WTC11 (cell line): Measurements from ENCODE around the gene WBP1L. TPM values are rescaled to one million over a fixed set of nuclear protein-coding genes. Genes with fewer than 3 reads are reported as not detected.

ENCODE experiments used
- ATAC-seq: fragments of 200-7000 bp; cut with Tn5 transposase; 2 replicates; pipeline ENCODE4 v1.10.0; 2021; ENCODE audit warnings: mild to moderate bottlenecking, moderate library complexity
- CTCF ChIA-PET: fragments of 300-600 bp; sonication (Branson Sonifier 250); formaldehyde crosslinking; loops from one replicate; lab custom pipeline; 2021; ENCODE audit warnings: antibody characterized with exemption; lab: Charles Lee
- POLR2A ChIA-PET: fragments of 350-600 bp; sonication (Branson Sonifier 250); formaldehyde crosslinking; loops from one replicate; lab custom pipeline; 2021; ENCODE audit warnings: antibody characterized with exemption; lab: Charles Lee
- DNase-seq: peaks from one replicate; pipeline ENCODE4 v3.0.0; 2021; ENCODE audit warnings: low spot score
- H3K27ac Mint-ChIP-seq: 2 replicates; pipeline ENCODE4 v1.8.0; 2021; ENCODE audit warnings: mixed read lengths
- H3K27me3 Mint-ChIP-seq: 2 replicates; pipeline ENCODE4 v1.8.0; 2021; ENCODE audit warnings: low read depth, mild to moderate bottlenecking, moderate library complexity, mixed read lengths
- H3K36me3 Mint-ChIP-seq: 2 replicates; pipeline ENCODE4 v1.8.0; 2021; ENCODE audit warnings: mixed read lengths
- H3K4me1 Mint-ChIP-seq: 2 replicates; pipeline ENCODE4 v1.8.0; 2022; ENCODE audit warnings: mixed read lengths
- H3K4me3 Mint-ChIP-seq: 2 replicates; pipeline ENCODE4 v1.8.0; 2021; ENCODE audit warnings: mild to moderate bottlenecking, moderate library complexity, mixed read lengths
- H3K9me3 Mint-ChIP-seq: 2 replicates; pipeline ENCODE4 v1.8.0; 2021; ENCODE audit warnings: mixed read lengths
- ATF1 ChIP-seq: sonication (generic); formaldehyde crosslinking; IDR thresholded peaks from 2 replicates; pipeline ENCODE4 v1.8.1; 2023; ENCODE audit warnings: mild to moderate bottlenecking, moderate library complexity, missing genetic modification reagents
- CBFB ChIP-seq: sonication (generic); formaldehyde crosslinking; IDR thresholded peaks from 2 replicates; pipeline ENCODE4 v1.8.1; 2022; ENCODE audit warnings: mild to moderate bottlenecking, low read depth, missing genetic modification reagents
- CREM ChIP-seq: sonication (generic); formaldehyde crosslinking; IDR thresholded peaks from 2 replicates; pipeline ENCODE4 v1.8.1; 2022; ENCODE audit warnings: mild to moderate bottlenecking, missing genetic modification reagents, moderate library complexity
- EMX1 ChIP-seq: fragments of 250-450 bp; sonication (Bioruptor Pico); IDR thresholded peaks from 2 replicates; pipeline ENCODE4 v1.8.0; 2021; ENCODE audit warnings: mild to moderate bottlenecking
- ESRRA ChIP-seq: sonication (generic); formaldehyde crosslinking; IDR thresholded peaks from 2 replicates; pipeline ENCODE4 v1.8.1; 2022; ENCODE audit warnings: mild to moderate bottlenecking, missing genetic modification reagents, borderline replicate concordance
- FOXJ3 ChIP-seq: sonication (generic); formaldehyde crosslinking; IDR thresholded peaks from 2 replicates; pipeline ENCODE4 v1.9.0; 2021; ENCODE audit warnings: missing genetic modification reagents, mild to moderate bottlenecking, borderline replicate concordance
- IRF2 ChIP-seq: sonication (generic); formaldehyde crosslinking; IDR thresholded peaks from 2 replicates; pipeline ENCODE4 v1.8.0; 2022; ENCODE audit warnings: low read depth, missing genetic modification reagents, borderline replicate concordance
- JAZF1 ChIP-seq: fragments of 250-450 bp; sonication (Bioruptor Pico); IDR thresholded peaks from 2 replicates; pipeline ENCODE4 v1.9.0; 2021; ENCODE audit warnings: moderate library complexity, mild to moderate bottlenecking, inconsistent platforms
- NFATC4 ChIP-seq: fragments of 250-450 bp; sonication (Bioruptor Pico); IDR thresholded peaks from 2 replicates; pipeline ENCODE4 v1.9.0; 2021; ENCODE audit warnings: mild to moderate bottlenecking
- NFYB ChIP-seq: sonication (generic); formaldehyde crosslinking; conservative IDR thresholded peaks from 2 replicates; pipeline ENCODE4 v1.8.0; 2022; ENCODE audit warnings: low read depth, missing genetic modification reagents
- OVOL2 ChIP-seq: fragments of 250-450 bp; sonication (Bioruptor Pico); IDR thresholded peaks from 2 replicates; pipeline ENCODE4 v1.9.0; 2021; ENCODE audit warnings: mild to moderate bottlenecking, borderline replicate concordance
- SMAD3 ChIP-seq: sonication (generic); formaldehyde crosslinking; IDR thresholded peaks from 2 replicates; pipeline ENCODE4 v1.8.0; 2022; ENCODE audit warnings: missing genetic modification reagents, mild to moderate bottlenecking, borderline replicate concordance
- SOX15 ChIP-seq: fragments of 250-450 bp; sonication (Bioruptor Pico); IDR thresholded peaks from 2 replicates; pipeline ENCODE4 v1.9.0; 2021; ENCODE audit warnings: mild to moderate bottlenecking
- ZBTB21 ChIP-seq: sonication (generic); formaldehyde crosslinking; IDR thresholded peaks from 2 replicates; pipeline ENCODE4 v1.8.1; 2023; ENCODE audit warnings: mild to moderate bottlenecking, missing genetic modification reagents, borderline replicate concordance
- ZNF263 ChIP-seq: sonication (generic); formaldehyde crosslinking; IDR thresholded peaks from 2 replicates; pipeline ENCODE4 v1.8.1; 2022; ENCODE audit warnings: low read depth, mild to moderate bottlenecking, moderate library complexity, missing genetic modification reagents
- total RNA-seq: library from RNA; stranded (reverse); gene quantifications from 3 replicates; pipeline ENCODE4 v1.2.3, GENCODE V29; 2021
- TF ChIP-seq, protein P1 (sequence below): sonication (generic); formaldehyde crosslinking; IDR thresholded peaks from 2 replicates; pipeline ENCODE4 v1.8.0; 2022; ENCODE audit warnings: missing genetic modification reagents
- TF ChIP-seq, protein P2 (sequence below): fragments of 200-600 bp; IDR thresholded peaks from 2 replicates; pipeline ENCODE4 v1.8.0; 2022; ENCODE audit warnings: antibody characterized with exemption
- TF ChIP-seq, protein P3 (sequence below): sonication (generic); formaldehyde crosslinking; IDR thresholded peaks from 2 replicates; pipeline ENCODE4 v1.8.0; 2023; ENCODE audit warnings: missing genetic modification reagents
- TF ChIP-seq, protein P4 (sequence below): fragments of 250-450 bp; sonication (Bioruptor Pico); IDR thresholded peaks from 2 replicates; pipeline ENCODE4 v1.9.0; 2021; ENCODE audit warnings: moderate library complexity, mild to moderate bottlenecking, inconsistent platforms, borderline replicate concordance
- TF ChIP-seq, protein P5 (sequence below): sonication (generic); formaldehyde crosslinking; IDR thresholded peaks from 2 replicates; pipeline ENCODE4 v1.8.1; 2022; ENCODE audit warnings: mild to moderate bottlenecking, missing genetic modification reagents, moderate library complexity, borderline replicate concordance
- TF ChIP-seq, protein P6 (sequence below): sonication (generic); formaldehyde crosslinking; conservative IDR thresholded peaks from 2 replicates; pipeline ENCODE4 v1.8.1; 2022; ENCODE audit warnings: mild to moderate bottlenecking, missing genetic modification reagents
- TF ChIP-seq, protein P7 (sequence below): sonication (generic); formaldehyde crosslinking; IDR thresholded peaks from 2 replicates; pipeline ENCODE4 v1.8.0; 2022; ENCODE audit warnings: mild to moderate bottlenecking, missing genetic modification reagents

WBP1L gene
- total RNA-seq, 1 experiment from 2014 or later = 26.8 TPM

DNA sequence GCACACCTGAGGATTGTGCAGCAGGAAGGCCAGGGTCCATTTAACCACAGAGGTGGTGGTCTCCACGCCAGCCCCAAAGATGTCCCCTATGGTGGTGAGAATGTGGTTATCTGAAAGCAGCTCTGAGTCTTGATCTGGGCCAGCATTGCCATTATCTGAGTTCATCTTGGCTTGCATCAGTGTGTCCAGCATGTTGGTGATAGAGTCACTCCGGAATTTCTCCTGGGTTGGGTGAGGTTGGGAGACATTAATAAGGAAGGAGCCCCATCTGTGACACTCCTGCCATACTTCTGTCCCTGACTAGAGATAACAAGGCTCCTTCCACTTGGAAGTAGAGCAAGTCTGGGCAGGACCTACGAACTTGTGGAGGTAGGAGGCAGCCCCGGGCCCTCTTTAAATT is 89.2 kb downstream of the WBP1L start (continued):
- TF ChIP-seq, protein P1, sequence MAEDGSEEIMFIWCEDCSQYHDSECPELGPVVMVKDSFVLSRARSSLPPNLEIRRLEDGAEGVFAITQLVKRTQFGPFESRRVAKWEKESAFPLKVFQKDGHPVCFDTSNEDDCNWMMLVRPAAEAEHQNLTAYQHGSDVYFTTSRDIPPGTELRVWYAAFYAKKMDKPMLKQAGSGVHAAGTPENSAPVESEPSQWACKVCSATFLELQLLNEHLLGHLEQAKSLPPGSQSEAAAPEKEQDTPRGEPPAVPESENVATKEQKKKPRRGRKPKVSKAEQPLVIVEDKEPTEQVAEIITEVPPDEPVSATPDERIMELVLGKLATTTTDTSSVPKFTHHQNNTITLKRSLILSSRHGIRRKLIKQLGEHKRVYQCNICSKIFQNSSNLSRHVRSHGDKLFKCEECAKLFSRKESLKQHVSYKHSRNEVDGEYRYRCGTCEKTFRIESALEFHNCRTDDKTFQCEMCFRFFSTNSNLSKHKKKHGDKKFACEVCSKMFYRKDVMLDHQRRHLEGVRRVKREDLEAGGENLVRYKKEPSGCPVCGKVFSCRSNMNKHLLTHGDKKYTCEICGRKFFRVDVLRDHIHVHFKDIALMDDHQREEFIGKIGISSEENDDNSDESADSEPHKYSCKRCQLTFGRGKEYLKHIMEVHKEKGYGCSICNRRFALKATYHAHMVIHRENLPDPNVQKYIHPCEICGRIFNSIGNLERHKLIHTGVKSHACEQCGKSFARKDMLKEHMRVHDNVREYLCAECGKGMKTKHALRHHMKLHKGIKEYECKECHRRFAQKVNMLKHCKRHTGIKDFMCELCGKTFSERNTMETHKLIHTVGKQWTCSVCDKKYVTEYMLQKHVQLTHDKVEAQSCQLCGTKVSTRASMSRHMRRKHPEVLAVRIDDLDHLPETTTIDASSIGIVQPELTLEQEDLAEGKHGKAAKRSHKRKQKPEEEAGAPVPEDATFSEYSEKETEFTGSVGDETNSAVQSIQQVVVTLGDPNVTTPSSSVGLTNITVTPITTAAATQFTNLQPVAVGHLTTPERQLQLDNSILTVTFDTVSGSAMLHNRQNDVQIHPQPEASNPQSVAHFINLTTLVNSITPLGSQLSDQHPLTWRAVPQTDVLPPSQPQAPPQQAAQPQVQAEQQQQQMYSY (CRISPR knock-in tag) = no peak
- TF ChIP-seq CBFB (CRISPR knock-in tag) (no peak), NFATC4 (CRISPR knock-in tag) (no peak)

DNA sequence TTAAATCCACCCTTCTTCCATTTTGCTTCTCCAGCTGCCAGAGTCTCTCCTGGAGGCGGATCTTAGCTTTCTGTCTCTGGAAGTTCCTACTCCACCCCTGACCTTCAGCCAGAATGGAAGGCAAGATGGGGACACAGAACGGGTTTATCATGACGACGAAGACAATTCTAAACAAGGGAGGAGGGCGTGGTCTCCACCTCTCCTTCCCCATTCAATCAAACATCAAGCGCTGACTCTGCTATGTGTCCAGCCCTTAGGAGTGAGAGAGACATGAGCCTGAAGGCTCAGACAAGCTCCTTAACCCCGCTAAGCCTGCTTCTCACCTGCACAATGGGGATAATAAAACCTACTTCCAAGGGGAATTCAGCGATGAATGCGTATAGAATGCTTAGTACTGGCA is 90.4 kb downstream of the WBP1L start:
- no peak overlapping the region for H3K27ac Mint-ChIP-seq
- peaks cover 9% of the 10 kb centered on the region for H3K27me3 Mint-ChIP-seq

DNA sequence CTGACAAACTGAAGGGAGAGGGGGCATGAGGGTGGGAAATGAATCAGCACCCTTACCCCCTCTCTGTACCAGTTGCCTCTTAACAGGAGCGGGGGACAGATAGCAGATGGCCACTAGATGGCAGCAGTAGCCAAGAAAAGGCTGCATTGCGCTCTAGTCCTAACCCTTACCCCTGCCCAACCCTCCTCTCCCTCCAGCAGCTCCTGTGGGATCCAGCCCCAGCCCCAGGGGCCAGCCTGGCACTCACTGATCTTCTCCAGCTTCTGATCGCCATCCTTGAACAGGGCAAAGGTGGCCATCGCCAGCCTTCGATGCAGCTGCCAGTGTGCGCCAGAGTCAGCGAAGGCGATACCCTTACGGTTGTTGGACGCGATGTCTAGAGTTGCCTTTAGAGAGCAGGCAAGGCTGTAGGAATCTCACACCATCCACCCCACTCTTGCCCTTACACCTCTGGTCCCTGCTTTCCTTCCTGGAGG is 91.3 kb downstream of the WBP1L start:
- TF ChIP-seq, protein P2, sequence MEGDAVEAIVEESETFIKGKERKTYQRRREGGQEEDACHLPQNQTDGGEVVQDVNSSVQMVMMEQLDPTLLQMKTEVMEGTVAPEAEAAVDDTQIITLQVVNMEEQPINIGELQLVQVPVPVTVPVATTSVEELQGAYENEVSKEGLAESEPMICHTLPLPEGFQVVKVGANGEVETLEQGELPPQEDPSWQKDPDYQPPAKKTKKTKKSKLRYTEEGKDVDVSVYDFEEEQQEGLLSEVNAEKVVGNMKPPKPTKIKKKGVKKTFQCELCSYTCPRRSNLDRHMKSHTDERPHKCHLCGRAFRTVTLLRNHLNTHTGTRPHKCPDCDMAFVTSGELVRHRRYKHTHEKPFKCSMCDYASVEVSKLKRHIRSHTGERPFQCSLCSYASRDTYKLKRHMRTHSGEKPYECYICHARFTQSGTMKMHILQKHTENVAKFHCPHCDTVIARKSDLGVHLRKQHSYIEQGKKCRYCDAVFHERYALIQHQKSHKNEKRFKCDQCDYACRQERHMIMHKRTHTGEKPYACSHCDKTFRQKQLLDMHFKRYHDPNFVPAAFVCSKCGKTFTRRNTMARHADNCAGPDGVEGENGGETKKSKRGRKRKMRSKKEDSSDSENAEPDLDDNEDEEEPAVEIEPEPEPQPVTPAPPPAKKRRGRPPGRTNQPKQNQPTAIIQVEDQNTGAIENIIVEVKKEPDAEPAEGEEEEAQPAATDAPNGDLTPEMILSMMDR = peak; percentile 89
- TF ChIP-seq, protein P3, sequence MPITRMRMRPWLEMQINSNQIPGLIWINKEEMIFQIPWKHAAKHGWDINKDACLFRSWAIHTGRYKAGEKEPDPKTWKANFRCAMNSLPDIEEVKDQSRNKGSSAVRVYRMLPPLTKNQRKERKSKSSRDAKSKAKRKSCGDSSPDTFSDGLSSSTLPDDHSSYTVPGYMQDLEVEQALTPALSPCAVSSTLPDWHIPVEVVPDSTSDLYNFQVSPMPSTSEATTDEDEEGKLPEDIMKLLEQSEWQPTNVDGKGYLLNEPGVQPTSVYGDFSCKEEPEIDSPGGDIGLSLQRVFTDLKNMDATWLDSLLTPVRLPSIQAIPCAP (CRISPR knock-in tag) = no peak
- TF ChIP-seq, all 79 proteins: peak for 1

More for the DNA sequence above, 90.4 kb downstream of the WBP1L start:
- POLR2A ChIA-PET = no interaction called here
- Mint-ChIP-seq H3K36me3 (peaks cover 17% of the 10 kb centered on the region), H3K9me3 (peaks cover 22% of the 10 kb centered on the region), H3K4me3 (no peak overlapping the region), H3K4me1 (0 out of 2 replicates have a peak, but pooled peaks cover 5% of the 10 kb centered on the region)
- no peak for DNase-seq
- no peak for ATAC-seq
- CTCF ChIA-PET = interaction anchor here (0.7 to 3.8 kb wide), 3 partner anchors 67 to 410 kb away, joined by 3 to 40 read pairs (median 13); no protein-coding TSS in a partner anchor
- TF ChIP-seq CREM (no peak), OVOL2 (CRISPR knock-in tag) (no peak), SOX15 (CRISPR knock-in tag) (no peak), NFYB (CRISPR knock-in tag) (no peak), ATF1 (CRISPR knock-in tag) (no peak), ESRRA (CRISPR knock-in tag) (no peak), FOXJ3 (CRISPR knock-in tag) (no peak), IRF2 (CRISPR knock-in tag) (no peak), ZNF263 (CRISPR knock-in tag) (no peak), JAZF1 (CRISPR knock-in tag) (no peak), ZBTB21 (CRISPR knock-in tag) (no peak), SMAD3 (CRISPR knock-in tag) (no peak), EMX1 (CRISPR knock-in tag) (no peak)
- TF ChIP-seq, protein P4, sequence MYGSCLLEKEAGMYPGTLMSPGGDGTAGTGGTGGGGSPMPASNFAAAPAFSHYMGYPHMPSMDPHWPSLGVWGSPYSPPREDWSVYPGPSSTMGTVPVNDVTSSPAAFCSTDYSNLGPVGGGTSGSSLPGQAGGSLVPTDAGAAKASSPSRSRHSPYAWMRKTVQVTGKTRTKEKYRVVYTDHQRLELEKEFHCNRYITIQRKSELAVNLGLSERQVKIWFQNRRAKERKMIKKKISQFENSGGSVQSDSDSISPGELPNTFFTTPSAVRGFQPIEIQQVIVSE (CRISPR knock-in tag) = no peak
- TF ChIP-seq, protein P5, sequence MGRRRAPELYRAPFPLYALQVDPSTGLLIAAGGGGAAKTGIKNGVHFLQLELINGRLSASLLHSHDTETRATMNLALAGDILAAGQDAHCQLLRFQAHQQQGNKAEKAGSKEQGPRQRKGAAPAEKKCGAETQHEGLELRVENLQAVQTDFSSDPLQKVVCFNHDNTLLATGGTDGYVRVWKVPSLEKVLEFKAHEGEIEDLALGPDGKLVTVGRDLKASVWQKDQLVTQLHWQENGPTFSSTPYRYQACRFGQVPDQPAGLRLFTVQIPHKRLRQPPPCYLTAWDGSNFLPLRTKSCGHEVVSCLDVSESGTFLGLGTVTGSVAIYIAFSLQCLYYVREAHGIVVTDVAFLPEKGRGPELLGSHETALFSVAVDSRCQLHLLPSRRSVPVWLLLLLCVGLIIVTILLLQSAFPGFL (CRISPR knock-in tag) = no peak
- TF ChIP-seq, protein P6, sequence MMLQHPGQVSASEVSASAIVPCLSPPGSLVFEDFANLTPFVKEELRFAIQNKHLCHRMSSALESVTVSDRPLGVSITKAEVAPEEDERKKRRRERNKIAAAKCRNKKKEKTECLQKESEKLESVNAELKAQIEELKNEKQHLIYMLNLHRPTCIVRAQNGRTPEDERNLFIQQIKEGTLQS (CRISPR knock-in tag) = no peak
- TF ChIP-seq, protein P7, sequence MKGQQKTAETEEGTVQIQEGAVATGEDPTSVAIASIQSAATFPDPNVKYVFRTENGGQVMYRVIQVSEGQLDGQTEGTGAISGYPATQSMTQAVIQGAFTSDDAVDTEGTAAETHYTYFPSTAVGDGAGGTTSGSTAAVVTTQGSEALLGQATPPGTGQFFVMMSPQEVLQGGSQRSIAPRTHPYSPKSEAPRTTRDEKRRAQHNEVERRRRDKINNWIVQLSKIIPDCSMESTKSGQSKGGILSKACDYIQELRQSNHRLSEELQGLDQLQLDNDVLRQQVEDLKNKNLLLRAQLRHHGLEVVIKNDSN (CRISPR knock-in tag) = no peak

More for the DNA sequence above, 91.3 kb downstream of the WBP1L start:
- peaks cover 29% of the 10 kb centered on the region for H3K9me3 Mint-ChIP-seq
- H3K36me3 Mint-ChIP-seq = peaks cover 21% of the 10 kb centered on the region
- peaks cover 18% of the 10 kb centered on the region for H3K27me3 Mint-ChIP-seq
- CTCF ChIA-PET = interaction anchor here (0.5 to 3.8 kb wide), 26 partner anchors 14 to 561 kb away, joined by 3 to 40 read pairs (median 4); partner anchors contain the start of genes ARL3, AS3MT, ATP5MK and BORCS7
- H3K4me3 Mint-ChIP-seq = no peak overlapping the region
- DNase-seq = peak; percentile 89
- H3K27ac Mint-ChIP-seq = no peak overlapping the region
- H3K4me1 Mint-ChIP-seq = 0 out of 2 replicates have a peak, but pooled peaks cover 5% of the 10 kb centered on the region
- ATAC-seq = peak; percentile 99
- POLR2A ChIA-PET = no interaction called here
